ENCODE measurements around the gene ITPR3. TPM values are rescaled to one million over a fixed set of nuclear protein-coding genes. Genes with fewer than 3 reads are reported as not detected.

ITPR3 gene
- total and polyA plus RNA-seq, 2 of the 13 experiments (the other 11 are each of a cell fraction or from before 2014, with no cell fraction given), result 3.8 to 21.4 TPM

DNA sequence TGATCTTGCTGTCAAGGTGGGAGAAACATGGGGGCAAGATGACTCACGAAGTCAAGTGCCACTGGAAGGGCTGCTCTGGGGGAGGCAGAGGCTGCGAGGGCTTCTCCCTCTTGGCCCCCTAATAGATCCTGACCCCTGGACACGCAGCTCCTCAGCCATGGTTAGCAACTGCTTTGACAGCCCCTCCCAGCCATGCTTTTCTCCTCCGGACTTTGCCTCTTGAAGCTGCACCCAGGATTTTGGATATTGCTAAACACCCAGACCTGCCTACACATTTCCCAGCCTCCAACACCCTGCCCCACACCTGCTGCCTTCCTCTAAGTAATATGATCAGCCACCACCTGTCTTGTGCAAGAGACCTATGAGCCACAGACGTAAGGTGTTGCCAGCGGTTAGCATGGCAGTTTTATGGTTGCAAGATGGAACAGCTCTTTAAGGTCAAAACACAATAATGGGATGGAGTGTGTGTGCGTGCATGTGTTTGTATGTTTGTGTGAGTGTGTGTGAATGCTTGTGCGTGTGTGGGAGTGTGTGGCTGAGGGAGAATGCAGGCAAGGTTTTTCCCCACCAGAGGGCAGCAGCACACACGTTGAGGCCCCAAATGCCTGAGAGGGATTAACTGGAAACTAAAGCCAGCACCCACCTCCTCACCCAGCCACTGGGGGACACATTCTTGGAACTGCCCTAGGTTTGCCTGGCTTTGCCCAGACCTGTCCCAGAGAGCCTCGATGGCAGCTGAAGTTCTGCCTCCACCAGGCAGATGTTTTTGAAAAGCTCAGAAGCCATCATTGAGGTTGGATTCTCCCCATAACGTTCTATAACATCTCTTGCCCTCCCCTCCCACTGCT, 123.1 kb downstream of the ITPR3 start (continued):
- TF ChIP-seq SSRP1 (CRISPR knock-in tag; IDR thresholded peaks at IDR 0.05) (peak; percentile 79; the same call in 1 of the 2 replicates), XBP1 (CRISPR knock-in tag; IDR thresholded peaks at IDR 0.05) (no peak), ZNF260 (CRISPR knock-in tag; IDR thresholded peaks at IDR 0.05; ENCODE audit: borderline replicate concordance, low read depth) (no peak), NCOR1 (IDR thresholded peaks at IDR 0.05; ENCODE audit: borderline replicate concordance, low read length) (no peak), ZNF143 (CRISPR knock-in tag; IDR thresholded peaks at IDR 0.05) (no peak), NR2F2 (IDR thresholded peaks at IDR 0.05; ENCODE audit: borderline replicate concordance, low read depth) (no peak), ZNF563 (CRISPR knock-in tag; IDR thresholded peaks at IDR 0.05) (no peak), CCDC6 (CRISPR knock-in tag; IDR thresholded peaks at IDR 0.05) (no peak), ZNF264 (CRISPR knock-in tag; IDR thresholded peaks at IDR 0.05) (no peak), BHLHE40 (IDR thresholded peaks at IDR 0.05; ENCODE audit: low read length) (0 out of 2 replicates have a peak, but pooled peaks have one; percentile 5), CHCHD3 (CRISPR knock-in tag; IDR thresholded peaks at IDR 0.05) (no peak), NFE2 (CRISPR knock-in tag; IDR thresholded peaks at IDR 0.05) (peak; percentile 38; the same call in 1 of the 2 replicates)
- TF ChIP-seq, protein P1, sequence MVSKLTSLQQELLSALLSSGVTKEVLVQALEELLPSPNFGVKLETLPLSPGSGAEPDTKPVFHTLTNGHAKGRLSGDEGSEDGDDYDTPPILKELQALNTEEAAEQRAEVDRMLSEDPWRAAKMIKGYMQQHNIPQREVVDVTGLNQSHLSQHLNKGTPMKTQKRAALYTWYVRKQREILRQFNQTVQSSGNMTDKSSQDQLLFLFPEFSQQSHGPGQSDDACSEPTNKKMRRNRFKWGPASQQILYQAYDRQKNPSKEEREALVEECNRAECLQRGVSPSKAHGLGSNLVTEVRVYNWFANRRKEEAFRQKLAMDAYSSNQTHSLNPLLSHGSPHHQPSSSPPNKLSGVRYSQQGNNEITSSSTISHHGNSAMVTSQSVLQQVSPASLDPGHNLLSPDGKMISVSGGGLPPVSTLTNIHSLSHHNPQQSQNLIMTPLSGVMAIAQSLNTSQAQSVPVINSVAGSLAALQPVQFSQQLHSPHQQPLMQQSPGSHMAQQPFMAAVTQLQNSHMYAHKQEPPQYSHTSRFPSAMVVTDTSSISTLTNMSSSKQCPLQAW (CRISPR knock-in tag; IDR thresholded peaks at IDR 0.05), result peak; percentile 70
- TF ChIP-seq, protein P2, sequence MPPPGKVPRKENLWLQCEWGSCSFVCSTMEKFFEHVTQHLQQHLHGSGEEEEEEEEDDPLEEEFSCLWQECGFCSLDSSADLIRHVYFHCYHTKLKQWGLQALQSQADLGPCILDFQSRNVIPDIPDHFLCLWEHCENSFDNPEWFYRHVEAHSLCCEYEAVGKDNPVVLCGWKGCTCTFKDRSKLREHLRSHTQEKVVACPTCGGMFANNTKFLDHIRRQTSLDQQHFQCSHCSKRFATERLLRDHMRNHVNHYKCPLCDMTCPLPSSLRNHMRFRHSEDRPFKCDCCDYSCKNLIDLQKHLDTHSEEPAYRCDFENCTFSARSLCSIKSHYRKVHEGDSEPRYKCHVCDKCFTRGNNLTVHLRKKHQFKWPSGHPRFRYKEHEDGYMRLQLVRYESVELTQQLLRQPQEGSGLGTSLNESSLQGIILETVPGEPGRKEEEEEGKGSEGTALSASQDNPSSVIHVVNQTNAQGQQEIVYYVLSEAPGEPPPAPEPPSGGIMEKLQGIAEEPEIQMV (CRISPR knock-in tag; IDR thresholded peaks at IDR 0.05; ENCODE audit: low read depth), result no peak
- TF ChIP-seq, protein P3, sequence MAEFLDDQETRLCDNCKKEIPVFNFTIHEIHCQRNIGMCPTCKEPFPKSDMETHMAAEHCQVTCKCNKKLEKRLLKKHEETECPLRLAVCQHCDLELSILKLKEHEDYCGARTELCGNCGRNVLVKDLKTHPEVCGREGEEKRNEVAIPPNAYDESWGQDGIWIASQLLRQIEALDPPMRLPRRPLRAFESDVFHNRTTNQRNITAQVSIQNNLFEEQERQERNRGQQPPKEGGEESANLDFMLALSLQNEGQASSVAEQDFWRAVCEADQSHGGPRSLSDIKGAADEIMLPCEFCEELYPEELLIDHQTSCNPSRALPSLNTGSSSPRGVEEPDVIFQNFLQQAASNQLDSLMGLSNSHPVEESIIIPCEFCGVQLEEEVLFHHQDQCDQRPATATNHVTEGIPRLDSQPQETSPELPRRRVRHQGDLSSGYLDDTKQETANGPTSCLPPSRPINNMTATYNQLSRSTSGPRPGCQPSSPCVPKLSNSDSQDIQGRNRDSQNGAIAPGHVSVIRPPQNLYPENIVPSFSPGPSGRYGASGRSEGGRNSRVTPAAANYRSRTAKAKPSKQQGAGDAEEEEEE (CRISPR knock-in tag; IDR thresholded peaks at IDR 0.05; ENCODE audit: borderline replicate concordance), result no peak
- TF ChIP-seq, protein P4, sequence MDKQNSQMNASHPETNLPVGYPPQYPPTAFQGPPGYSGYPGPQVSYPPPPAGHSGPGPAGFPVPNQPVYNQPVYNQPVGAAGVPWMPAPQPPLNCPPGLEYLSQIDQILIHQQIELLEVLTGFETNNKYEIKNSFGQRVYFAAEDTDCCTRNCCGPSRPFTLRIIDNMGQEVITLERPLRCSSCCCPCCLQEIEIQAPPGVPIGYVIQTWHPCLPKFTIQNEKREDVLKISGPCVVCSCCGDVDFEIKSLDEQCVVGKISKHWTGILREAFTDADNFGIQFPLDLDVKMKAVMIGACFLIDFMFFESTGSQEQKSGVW (CRISPR knock-in tag; IDR thresholded peaks at IDR 0.05; ENCODE audit: borderline replicate concordance), result no peak
- TF ChIP-seq, protein P5, sequence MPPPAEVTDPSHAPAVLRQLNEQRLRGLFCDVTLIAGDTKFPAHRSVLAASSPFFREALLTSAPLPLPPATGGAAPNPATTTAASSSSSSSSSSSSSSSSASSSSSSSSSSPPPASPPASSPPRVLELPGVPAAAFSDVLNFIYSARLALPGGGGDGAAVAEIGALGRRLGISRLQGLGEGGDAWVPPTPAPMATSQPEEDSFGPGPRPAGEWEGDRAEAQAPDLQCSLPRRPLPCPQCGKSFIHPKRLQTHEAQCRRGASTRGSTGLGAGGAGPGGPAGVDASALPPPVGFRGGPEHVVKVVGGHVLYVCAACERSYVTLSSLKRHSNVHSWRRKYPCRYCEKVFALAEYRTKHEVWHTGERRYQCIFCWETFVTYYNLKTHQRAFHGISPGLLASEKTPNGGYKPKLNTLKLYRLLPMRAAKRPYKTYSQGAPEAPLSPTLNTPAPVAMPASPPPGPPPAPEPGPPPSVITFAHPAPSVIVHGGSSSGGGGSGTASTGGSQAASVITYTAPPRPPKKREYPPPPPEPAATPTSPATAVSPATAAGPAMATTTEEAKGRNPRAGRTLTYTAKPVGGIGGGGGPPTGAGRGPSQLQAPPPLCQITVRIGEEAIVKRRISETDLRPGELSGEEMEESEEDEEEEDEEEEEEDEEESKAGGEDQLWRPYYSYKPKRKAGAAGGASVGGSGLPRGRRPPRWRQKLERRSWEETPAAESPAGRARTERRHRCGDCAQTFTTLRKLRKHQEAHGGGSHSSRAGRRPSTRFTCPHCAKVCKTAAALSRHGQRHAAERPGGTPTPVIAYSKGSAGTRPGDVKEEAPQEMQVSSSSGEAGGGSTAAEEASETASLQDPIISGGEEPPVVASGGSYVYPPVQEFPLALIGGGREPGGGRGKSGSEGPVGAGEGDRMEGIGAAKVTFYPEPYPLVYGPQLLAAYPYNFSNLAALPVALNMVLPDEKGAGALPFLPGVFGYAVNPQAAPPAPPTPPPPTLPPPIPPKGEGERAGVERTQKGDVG (CRISPR knock-in tag; IDR thresholded peaks at IDR 0.05; ENCODE audit: borderline replicate concordance), result no peak
- TF ChIP-seq, protein P6, sequence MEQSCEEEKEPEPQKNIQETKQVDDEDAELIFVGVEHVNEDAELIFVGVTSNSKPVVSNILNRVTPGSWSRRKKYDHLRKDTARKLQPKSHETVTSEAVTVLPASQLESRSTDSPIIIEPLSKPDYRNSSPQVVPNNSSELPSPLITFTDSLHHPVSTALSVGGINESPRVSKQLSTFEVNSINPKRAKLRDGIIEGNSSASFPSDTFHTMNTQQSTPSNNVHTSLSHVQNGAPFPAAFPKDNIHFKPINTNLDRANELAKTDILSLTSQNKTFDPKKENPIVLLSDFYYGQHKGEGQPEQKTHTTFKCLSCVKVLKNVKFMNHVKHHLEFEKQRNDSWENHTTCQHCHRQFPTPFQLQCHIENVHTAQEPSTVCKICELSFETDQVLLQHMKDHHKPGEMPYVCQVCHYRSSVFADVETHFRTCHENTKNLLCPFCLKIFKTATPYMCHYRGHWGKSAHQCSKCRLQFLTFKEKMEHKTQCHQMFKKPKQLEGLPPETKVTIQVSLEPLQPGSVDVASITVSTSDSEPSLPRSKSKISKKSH (CRISPR knock-in tag; IDR thresholded peaks at IDR 0.05; ENCODE audit: borderline replicate concordance), result peak; percentile 42; the same call in 1 of the 2 replicates

All from HepG2 (cell line).